Upper lobe of right lung (tissue), 1 donor: ENCODE results near the gene E2F4. TPM values are rescaled to one million over a fixed set of nuclear protein-coding genes. Genes with fewer than 3 reads are reported as not detected.

ENCODE experiments used
- ATAC-seq: fragments of 200-7000 bp; cut with Tn5 transposase; one replicate; pipeline ENCODE4 v1.9.1; 2020; ENCODE audit warnings: mild to moderate bottlenecking, moderate library complexity
- DNase-seq: peaks from one replicate; pipeline ENCODE4 v3.0.0-alpha.2; 2020
- H3K27ac ChIP-seq: fragments of 200-600 bp; one replicate; pipeline ENCODE4 v1.8.0; 2022
- H3K27me3 ChIP-seq: fragments of 200-600 bp; one replicate; pipeline ENCODE4 v1.8.0; 2022; ENCODE audit warnings: mild to moderate bottlenecking
- H3K36me3 ChIP-seq: fragments of 200-600 bp; one replicate; pipeline ENCODE4 v1.8.0; 2022
- H3K4me1 ChIP-seq: fragments of 200-600 bp; one replicate; pipeline ENCODE4 v1.8.0; 2022
- H3K4me3 ChIP-seq: fragments of 200-600 bp; one replicate; pipeline ENCODE4 v1.8.0; 2022; ENCODE audit warnings: mild to moderate bottlenecking
- H3K9me3 ChIP-seq: fragments of 200-600 bp; one replicate; pipeline ENCODE4 v1.8.0; 2022
- intact Hi-C: fragments of 100-400 bp; cut with DNase I; formaldehyde crosslinking; loops from one replicate; pipeline ENCODE4 v1.11.0; 2022
- total RNA-seq: library from RNA; stranded (reverse); fragmentation: NEBNext Ultra II Directional; extraction: Animal tissue kit (Norgen Biotek cat#: 25700); gene quantifications from one replicate; pipeline ENCODE4 v1.2.1, GENCODE V29; 2021
- TF ChIP-seq, protein P1 (sequence below): fragments of 200-600 bp; IDR thresholded peaks from one replicate; pipeline ENCODE4 v1.8.0; 2022; ENCODE audit warnings: antibody characterized with exemption
- donor health status: DM: no; HTN: yes; CAD: no; lungs with severe emphysema.

E2F4 gene
- total RNA-seq, 1 donor from 2014 or later = 68.2 TPM

DNA sequence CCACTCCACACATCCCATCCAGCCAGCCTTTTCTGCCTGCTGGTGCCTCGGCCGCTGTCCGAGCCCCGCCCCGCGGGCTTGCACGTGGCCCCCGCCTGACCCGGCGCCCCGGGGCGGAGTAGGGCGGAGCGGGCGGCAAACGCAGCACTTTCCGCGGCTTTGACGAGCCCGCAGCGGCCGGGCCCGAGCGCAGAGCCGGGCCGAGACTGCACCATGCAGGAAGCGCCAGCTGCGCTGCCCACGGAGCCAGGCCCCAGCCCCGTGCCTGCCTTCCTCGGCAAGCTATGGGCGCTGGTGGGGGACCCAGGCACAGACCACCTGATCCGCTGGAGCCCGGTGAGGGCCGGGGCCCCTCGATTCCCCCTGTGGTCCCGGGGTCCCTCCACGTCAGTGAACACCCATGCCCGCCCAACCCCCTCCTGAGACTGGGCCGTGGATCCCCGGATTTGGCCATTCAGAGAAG lies 27.3 kb upstream of the E2F4 start, which contains the start of gene HSF4:
Gene HSF4 (plus strand): TSS at position 147 of the 463 bp plus-strand sequence. CDS start 67 bp downstream, at position 214.
- Histone ChIP-seq H3K9me3 (no peaks in the 10 kb centered on the region), H3K27me3 (peaks cover 18% of the 10 kb centered on the region), H3K27ac (no peak within 1 kb of the TSS), H3K36me3 (no peaks in the 10 kb centered on the region), H3K4me3 (peak within 1 kb of the TSS; percentile 46), H3K4me1 (peaks cover 57% of the 10 kb centered on the region)
- intact Hi-C loops = no loop called here
- DNase-seq (peak; percentile 90), ATAC-seq (peak; percentile 54)
- TF ChIP-seq, protein P1, sequence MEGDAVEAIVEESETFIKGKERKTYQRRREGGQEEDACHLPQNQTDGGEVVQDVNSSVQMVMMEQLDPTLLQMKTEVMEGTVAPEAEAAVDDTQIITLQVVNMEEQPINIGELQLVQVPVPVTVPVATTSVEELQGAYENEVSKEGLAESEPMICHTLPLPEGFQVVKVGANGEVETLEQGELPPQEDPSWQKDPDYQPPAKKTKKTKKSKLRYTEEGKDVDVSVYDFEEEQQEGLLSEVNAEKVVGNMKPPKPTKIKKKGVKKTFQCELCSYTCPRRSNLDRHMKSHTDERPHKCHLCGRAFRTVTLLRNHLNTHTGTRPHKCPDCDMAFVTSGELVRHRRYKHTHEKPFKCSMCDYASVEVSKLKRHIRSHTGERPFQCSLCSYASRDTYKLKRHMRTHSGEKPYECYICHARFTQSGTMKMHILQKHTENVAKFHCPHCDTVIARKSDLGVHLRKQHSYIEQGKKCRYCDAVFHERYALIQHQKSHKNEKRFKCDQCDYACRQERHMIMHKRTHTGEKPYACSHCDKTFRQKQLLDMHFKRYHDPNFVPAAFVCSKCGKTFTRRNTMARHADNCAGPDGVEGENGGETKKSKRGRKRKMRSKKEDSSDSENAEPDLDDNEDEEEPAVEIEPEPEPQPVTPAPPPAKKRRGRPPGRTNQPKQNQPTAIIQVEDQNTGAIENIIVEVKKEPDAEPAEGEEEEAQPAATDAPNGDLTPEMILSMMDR = no peak

DNA sequence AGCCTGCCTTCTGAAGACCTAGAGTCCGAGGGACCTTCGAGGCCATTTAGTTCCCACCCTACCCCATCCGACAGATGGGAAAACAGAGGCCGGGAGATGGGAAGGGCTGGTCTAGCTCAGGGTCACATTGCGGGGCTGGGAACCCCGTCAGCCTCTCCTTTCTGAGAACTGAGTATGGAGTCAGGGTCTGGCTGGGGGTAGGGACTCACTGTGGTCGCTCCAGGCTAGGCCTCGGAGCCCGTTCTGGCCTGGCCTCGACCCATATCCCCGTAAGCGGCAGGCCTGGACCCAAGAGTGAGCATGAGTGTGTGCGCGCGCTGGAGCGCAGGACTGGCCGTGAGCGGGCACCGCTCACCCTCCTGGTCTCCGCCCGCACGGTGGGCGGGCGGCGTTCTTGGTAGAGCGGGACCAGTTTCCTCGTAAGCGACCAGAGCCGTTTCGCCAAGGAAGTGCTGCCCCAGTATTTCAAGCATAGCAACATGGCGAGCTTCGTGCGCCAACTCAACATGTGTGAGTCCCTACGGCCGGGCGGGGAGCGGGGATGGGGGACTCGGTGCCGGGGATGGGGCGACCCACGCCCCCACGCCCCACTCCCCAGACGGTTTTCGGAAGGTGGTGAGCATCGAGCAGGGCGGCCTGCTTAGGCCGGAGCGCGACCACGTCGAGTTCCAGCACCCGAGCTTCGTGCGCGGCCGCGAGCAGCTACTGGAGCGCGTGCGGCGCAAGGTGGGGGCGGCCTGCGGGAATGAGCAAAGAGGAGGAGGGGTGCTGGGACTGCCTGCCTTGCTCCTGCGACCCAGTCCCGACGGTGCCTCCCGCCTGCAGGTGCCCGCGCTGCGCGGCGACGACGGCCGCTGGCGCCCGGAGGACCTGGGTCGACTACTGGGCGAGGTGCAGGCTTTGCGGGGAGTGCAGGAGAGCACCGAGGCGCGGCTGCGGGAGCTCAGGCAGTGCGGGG lies 26.6 kb upstream of the E2F4 start:
- TF ChIP-seq, protein P1 = no peak
- intact Hi-C loops = no loop called here
- Histone ChIP-seq H3K4me3 (peak overlapping the region; percentile 46), H3K36me3 (no peaks in the 10 kb centered on the region), H3K27ac (no peak overlapping the region), H3K9me3 (no peaks in the 10 kb centered on the region), H3K27me3 (peaks cover 18% of the 10 kb centered on the region), H3K4me1 (peaks cover 63% of the 10 kb centered on the region)
- DNase-seq (no peak), ATAC-seq (no peak)

DNA sequence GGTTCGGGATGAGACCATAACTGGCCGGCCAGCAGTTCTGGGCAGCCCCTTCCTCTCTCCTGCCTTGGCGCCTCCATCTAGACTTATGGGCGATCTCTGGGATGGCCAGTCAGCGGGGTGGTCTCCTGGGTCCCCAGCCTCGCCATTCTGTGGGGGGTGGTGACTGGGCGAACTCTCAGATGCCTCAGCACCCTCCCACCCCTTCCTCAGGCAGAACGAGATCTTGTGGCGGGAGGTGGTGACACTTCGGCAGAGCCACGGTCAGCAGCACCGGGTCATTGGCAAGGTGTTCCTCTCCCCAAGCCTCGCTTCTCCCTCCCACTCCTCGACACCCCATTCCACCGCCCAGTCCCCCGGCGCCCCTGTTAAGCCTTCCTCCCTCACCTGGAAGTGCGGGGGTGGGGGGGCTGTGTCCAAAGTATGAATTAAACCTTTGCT lies 25.8 kb upstream of the E2F4 start:
- no peak for ATAC-seq
- H3K27ac ChIP-seq = no peak overlapping the region

DNA sequence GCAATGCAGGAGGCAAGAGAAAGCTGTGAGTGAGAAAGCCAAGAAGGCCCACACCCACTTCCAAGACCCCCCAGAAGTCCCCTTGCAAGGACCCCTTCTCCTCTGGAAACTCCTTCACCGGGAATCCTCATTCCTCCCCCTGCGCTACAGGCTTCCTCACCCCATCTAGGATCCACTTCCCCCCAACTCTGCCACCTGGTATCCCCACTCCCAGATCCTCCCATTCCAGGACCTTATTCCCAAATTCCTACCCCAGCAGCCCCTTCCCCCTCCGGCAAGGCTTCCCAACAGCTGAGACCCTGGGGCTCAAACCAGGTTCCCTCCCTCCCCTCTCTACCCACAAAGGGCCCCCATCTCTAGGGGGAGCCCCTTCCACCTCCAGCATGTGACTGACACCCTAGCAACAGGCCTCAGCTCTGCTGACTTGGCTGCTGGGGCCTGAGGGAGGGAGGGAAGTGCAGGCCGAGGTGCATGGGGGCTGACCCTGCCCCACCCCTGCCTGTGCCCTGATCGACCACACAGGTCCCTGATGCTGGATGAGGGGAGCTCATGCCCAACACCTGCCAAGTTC lies 25.3 kb upstream of the E2F4 start:
- H3K36me3 ChIP-seq = no peaks in the 10 kb centered on the region
- H3K9me3 ChIP-seq = no peaks in the 10 kb centered on the region
- no peak overlapping the region for H3K4me3 ChIP-seq
- TF ChIP-seq, protein P1 = no peak
- intact Hi-C loops = no loop called here
- ATAC-seq (no peak), DNase-seq (no peak)
- H3K4me1 ChIP-seq = peaks cover 67% of the 10 kb centered on the region
- no peak overlapping the region for H3K27ac ChIP-seq
- peaks cover 18% of the 10 kb centered on the region for H3K27me3 ChIP-seq

More for the DNA sequence above, 25.8 kb upstream of the E2F4 start:
- intact Hi-C loops = no loop called here
- H3K9me3 ChIP-seq = no peaks in the 10 kb centered on the region
- H3K4me1 ChIP-seq = peaks cover 67% of the 10 kb centered on the region
- H3K36me3 ChIP-seq = no peaks in the 10 kb centered on the region
- H3K27me3 ChIP-seq = peaks cover 18% of the 10 kb centered on the region
- no peak for DNase-seq
- H3K4me3 ChIP-seq = no peak overlapping the region
- TF ChIP-seq, protein P1 = no peak

DNA sequence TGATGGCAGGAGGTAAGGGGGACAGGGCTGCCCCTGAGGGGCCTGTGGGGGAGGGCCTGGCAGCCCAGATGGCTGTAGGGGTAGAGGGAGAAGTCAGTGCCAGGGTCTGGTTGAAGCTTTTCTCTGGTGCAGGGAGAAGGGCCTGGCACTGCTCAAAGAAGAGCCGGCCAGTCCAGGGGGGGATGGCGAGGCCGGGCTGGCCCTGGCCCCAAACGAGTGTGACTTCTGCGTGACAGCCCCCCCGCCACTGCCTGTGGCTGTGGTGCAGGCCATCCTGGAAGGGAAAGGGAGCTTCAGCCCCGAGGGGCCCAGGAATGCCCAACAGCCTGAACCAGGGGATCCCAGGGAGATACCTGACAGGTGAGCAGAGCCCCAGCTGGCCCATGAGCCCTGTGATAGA lies 24.4 kb upstream of the E2F4 start:
- Histone ChIP-seq H3K27me3 (peaks cover 17% of the 10 kb centered on the region), H3K9me3 (no peaks in the 10 kb centered on the region), H3K27ac (no peak overlapping the region), H3K36me3 (no peaks in the 10 kb centered on the region), H3K4me3 (no peak overlapping the region), H3K4me1 (peaks cover 58% of the 10 kb centered on the region)
- DNase-seq (no peak), ATAC-seq (no peak)
- intact Hi-C loops = no loop called here
- TF ChIP-seq, protein P1 = no peak
